Astrocyte (in vitro differentiated cells and primary cell): ENCODE data around the gene CLEC16A.

Source experiments
- CTCF ChIP-seq: IDR thresholded peaks from 2 replicates; pipeline ENCODE4 v1.5.1; 2011; ENCODE audit warnings: low read depth, mild to moderate bottlenecking, inconsistent platforms, low read length, moderate library complexity; ENCODE audit not compliant: insufficient read depth
- EZH2 ChIP-seq: IDR thresholded peaks from 2 replicates; pipeline ENCODE4 v1.6.1; 2012; ENCODE audit warnings: mild to moderate bottlenecking, low read length, inconsistent platforms; ENCODE audit not compliant: insufficient read depth

DNA sequence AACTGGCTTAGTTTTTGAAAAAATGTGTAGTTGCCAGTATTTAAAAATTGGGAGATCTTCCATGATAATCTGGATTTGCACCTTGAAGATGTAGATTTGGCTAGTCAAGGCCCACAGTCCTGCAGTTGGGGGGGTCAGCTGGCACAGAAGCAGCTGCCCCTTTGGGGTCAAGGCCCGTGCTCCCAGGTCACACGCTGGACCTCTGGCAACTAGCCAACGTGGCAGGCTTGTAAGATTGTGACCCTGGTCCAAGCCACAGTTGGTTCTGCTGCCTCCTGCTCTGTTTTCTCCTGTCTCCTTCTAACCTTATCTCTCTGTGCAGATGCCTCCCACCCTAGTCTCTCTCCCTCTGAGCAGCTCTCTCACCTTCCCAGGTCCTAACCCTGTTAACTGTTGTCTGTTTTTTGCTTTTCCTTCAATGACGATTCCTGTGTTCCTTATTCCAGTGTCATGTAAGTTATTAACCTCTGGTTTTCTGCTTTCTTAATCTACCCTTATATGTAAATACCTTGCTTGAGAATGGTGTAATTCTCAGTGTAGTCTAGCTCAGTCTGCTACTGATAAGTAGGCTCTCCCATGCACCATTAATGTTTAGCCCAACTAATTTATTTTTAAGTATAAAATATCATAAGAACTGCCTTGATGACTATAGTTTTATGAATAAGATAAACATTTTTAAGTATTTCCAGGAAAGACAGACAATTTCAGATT is 27.9 kb downstream of the CLEC16A start:
- TF ChIP-seq CTCF (no peak), EZH2 (no peak)
